ENCODE results near the gene E2F4. TPM values are rescaled to one million over a fixed set of nuclear protein-coding genes. Genes with fewer than 3 reads are reported as not detected.
A peak's percentile ranks its signal among the peaks of the same experiment; 100 is the strongest.

Gene E2F4
- total RNA-seq, 2 donors from 2014 or later: 71.8 to 72.8 TPM

GRCh38 chr16:67204076-67204475 lies 12.1 kb downstream of the E2F4 start:
- Mint-ChIP-seq H3K4me3 (no peak overlapping the region), H3K36me3 (ENCODE audit: low read depth) (peaks cover 6% of the 10 kb centered on the region), H3K27me3 (ENCODE audit: insufficient read depth) (peaks cover under 1% of the 10 kb centered on the region), H3K27ac (no peak overlapping the region), H3K4me1 (peaks cover 10% of the 10 kb centered on the region), H3K9me3 (no peaks in the 10 kb centered on the region)
- WGBS, 2 experiments (ENCODE audit: insufficient coverage in 1 of 2, insufficient read length in 1 of 2): 88 to 92% methylated on average over 4 of the region's 4 CpGs
- H3K9ac ChIP-seq (ENCODE audit: extremely low read depth, low read length, poor library complexity, severe bottlenecking): no peak overlapping the region
- no peaks in the 10 kb centered on the region for H3K9me3 ChIP-seq (ENCODE audit: control insufficient read depth, low read length)
- peaks cover 20% of the 10 kb centered on the region for H3K36me3 ChIP-seq (ENCODE audit: control insufficient read depth, insufficient read depth, low read length)
- H3K27me3 ChIP-seq (ENCODE audit: control insufficient read depth, insufficient read depth, low read length, poor library complexity, severe bottlenecking): no peaks in the 10 kb centered on the region
- no peak overlapping the region for H3K4me3 ChIP-seq (ENCODE audit: low read length)
- H3K4me1 ChIP-seq (ENCODE audit: control insufficient read depth, insufficient read depth, low read length): peaks cover 5% of the 10 kb centered on the region
- no peak overlapping the region for H3K27ac ChIP-seq (ENCODE audit: low read depth, low read length)
- DNase-seq: no peak
- TF ChIP-seq CTCF (conservative IDR thresholded peaks at IDR 0.05): no peak

DNA sequence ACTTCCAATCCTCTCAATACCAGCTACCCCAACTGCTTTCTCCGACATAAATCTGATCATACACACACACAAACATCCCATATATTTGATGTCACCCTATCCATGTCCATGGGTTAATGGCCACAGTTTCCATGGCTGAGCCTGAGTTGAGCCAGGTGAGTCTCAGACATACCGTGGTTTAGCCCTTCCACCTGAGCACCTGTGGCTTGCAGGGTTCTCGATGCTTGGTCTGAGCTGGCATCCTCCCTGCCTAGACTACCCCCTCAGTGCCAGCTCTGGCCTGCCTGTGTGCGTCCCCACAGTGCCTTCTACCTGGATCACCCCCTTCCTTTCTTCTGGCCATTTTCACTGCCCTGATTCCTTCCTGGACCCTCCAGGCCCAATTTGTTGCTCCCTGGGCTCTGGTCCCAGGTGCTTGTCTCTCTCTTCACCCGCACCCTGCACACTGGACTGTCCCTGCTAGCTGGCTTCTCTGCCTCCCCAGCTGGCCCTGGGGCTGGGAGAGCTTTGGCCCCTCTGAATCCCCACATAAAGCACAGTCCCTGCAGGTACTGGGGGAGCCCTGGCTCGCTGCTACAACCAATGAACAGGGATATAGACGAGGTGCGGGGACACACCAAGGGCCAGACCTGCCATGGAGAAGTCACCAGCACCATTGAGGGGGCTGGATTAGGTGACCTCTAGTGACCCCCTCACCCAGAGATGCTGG lies 14.3 kb downstream of the E2F4 start:
- WGBS, 2 experiments (ENCODE audit: insufficient coverage in 1 of 2, insufficient read length in 1 of 2): 91 to 96% methylated on average over 7 to 8 of the region's 8 CpGs

GRCh38 chr16:67206838-67207248 lies 14.9 kb downstream of the E2F4 start:
- H3K4me1 Mint-ChIP-seq: peaks cover 8% of the 10 kb centered on the region
- TF ChIP-seq CTCF (conservative IDR thresholded peaks at IDR 0.05): no peak
- peaks cover 11% of the 10 kb centered on the region for H3K27me3 Mint-ChIP-seq (ENCODE audit: insufficient read depth)
- no peaks in the 10 kb centered on the region for H3K9me3 ChIP-seq (ENCODE audit: control insufficient read depth, low read length)
- H3K9me3 Mint-ChIP-seq: no peaks in the 10 kb centered on the region
- no peak overlapping the region for H3K4me3 Mint-ChIP-seq
- H3K27ac ChIP-seq (ENCODE audit: low read depth, low read length): no peak overlapping the region
- peaks cover 11% of the 10 kb centered on the region for H3K36me3 ChIP-seq (ENCODE audit: control insufficient read depth, insufficient read depth, low read length)
- DNase-seq: no peak
- H3K36me3 Mint-ChIP-seq (ENCODE audit: low read depth): peaks cover 4% of the 10 kb centered on the region
- no peak overlapping the region for H3K27ac Mint-ChIP-seq
- 85 to 100% methylated on average over 1 to 3 of the region's 3 CpGs for WGBS, 2 experiments (ENCODE audit: insufficient coverage in 1 of 2, insufficient read length in 1 of 2)
- peaks cover 5% of the 10 kb centered on the region for H3K4me1 ChIP-seq (ENCODE audit: control insufficient read depth, insufficient read depth, low read length)
- H3K4me3 ChIP-seq (ENCODE audit: low read length): no peak overlapping the region
- no peaks in the 10 kb centered on the region for H3K27me3 ChIP-seq (ENCODE audit: control insufficient read depth, insufficient read depth, low read length, poor library complexity, severe bottlenecking)
- no peak overlapping the region for H3K9ac ChIP-seq (ENCODE audit: extremely low read depth, low read length, poor library complexity, severe bottlenecking)

More for the DNA sequence above, 14.3 kb downstream of the E2F4 start:
- Histone ChIP-seq H3K9ac (ENCODE audit: extremely low read depth, low read length, poor library complexity, severe bottlenecking) (no peak overlapping the region), H3K4me3 (ENCODE audit: low read length) (no peak overlapping the region), H3K9me3 (ENCODE audit: control insufficient read depth, low read length) (no peaks in the 10 kb centered on the region), H3K27me3 (ENCODE audit: control insufficient read depth, insufficient read depth, low read length, poor library complexity, severe bottlenecking) (no peaks in the 10 kb centered on the region), H3K27ac (ENCODE audit: low read depth, low read length) (peak overlapping the region; percentile 34), H3K36me3 (ENCODE audit: control insufficient read depth, insufficient read depth, low read length) (peaks cover 15% of the 10 kb centered on the region), H3K4me1 (ENCODE audit: control insufficient read depth, insufficient read depth, low read length) (peaks cover 5% of the 10 kb centered on the region)
- H3K36me3 Mint-ChIP-seq (ENCODE audit: low read depth): peaks cover 4% of the 10 kb centered on the region
- H3K4me3 Mint-ChIP-seq: no peak overlapping the region
- no peak for TF ChIP-seq CTCF (conservative IDR thresholded peaks at IDR 0.05)
- H3K27ac Mint-ChIP-seq: no peak overlapping the region
- peaks cover 8% of the 10 kb centered on the region for H3K4me1 Mint-ChIP-seq
- peaks cover 7% of the 10 kb centered on the region for H3K27me3 Mint-ChIP-seq (ENCODE audit: insufficient read depth)
- no peaks in the 10 kb centered on the region for H3K9me3 Mint-ChIP-seq
- no peak for DNase-seq

Data from endodermal cell (in vitro differentiated cells).